ENCODE data around the gene RAB12.

RAB12 gene

DNA sequence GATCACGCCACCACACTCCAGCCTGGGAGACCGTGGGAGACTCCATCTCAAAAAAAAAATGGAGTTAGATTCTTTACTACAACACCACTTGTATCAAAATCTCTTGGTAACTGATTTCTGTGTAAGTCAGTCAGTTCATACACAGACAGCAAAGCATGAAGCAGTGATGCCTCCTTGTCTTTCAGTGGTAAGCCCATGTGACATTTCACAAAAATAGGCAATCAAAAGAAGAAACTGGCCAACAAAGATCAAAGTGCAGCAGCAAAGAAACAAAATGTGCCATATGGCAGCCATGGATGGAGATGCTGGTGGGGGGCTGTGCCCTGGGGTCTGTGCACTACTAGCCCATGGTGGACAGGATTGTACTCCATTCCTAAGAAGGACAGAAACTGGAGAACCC is 6.7 kb upstream of the RAB12 start:
- Histone ChIP-seq H3K4me3 (IDR thresholded peaks at IDR 0.05; ENCODE audit: insufficient read depth, low read depth, low read length) (no peak overlapping the region), H3K4me2 (no peak overlapping the region), H3K9ac (no peak overlapping the region), H4K20me1 (ENCODE audit: insufficient read depth) (no peaks in the 10 kb centered on the region), H3K36me3 (ENCODE audit: insufficient read depth) (no peaks in the 10 kb centered on the region), H3K27me3 (ENCODE audit: insufficient read depth, low read depth) (no peaks in the 10 kb centered on the region), H3K27ac (no peak overlapping the region), H3K79me2 (ENCODE audit: insufficient read depth, low read depth) (no peaks in the 10 kb centered on the region), H2AFZ (ENCODE audit: low read depth) (no peak overlapping the region), H3K4me1 (ENCODE audit: low read depth, poor library complexity, severe bottlenecking) (peaks cover 7% of the 10 kb centered on the region)
- TF ChIP-seq CTCF (conservative IDR thresholded peaks at IDR 0.05; ENCODE audit: low read depth, low read length): no peak

DNA sequence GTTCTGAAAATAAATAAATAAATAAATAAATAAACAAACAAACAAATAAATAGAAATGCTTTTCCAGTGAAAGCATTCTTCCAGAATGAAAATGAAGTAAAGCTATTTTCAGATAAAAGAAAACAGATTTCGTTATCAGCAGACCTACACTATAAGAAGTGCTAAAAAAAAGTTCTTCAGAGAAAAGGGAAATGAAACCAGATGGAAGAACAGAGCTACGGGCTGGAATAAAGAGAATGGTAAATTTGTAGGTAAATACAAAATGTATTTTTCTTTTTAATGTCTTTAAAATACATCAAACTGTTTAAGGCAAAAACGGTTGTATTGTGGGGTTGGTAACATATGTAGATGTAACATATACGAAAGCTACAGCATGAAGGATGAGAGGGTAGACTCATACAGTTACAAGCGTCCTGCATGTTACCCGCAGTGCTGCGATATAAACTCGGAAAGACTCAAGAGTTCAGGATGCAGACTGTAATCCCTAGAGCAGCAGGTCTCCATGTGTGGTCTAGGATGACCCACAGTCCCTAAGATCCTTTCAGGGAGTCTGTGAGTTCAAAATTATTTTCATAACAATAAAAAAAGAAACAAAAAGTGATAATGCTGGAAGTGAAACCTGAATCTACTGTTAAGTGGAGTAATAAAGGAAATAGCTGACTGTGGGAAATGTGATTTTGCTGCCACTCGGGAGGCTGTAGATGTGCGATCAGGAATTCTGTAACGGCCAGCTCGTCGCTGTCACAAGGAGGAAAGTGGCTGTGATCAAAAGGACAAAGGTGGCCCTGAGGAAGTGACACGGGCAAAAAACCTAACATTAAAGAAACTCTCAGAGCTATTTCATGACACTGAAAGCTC is 5.3 kb upstream of the RAB12 start:
- Histone ChIP-seq H3K79me2 (ENCODE audit: insufficient read depth, low read depth) (no peaks in the 10 kb centered on the region), H3K9ac (no peak overlapping the region), H3K27me3 (ENCODE audit: insufficient read depth, low read depth) (no peaks in the 10 kb centered on the region), H2AFZ (ENCODE audit: low read depth) (peak overlapping the region; percentile 37; the same call in 1 of the 2 replicates), H3K4me2 (peak overlapping the region; percentile 6; the same call in 1 of the 2 replicates), H3K27ac (no peak overlapping the region), H3K36me3 (ENCODE audit: insufficient read depth) (no peaks in the 10 kb centered on the region), H3K4me1 (ENCODE audit: low read depth, poor library complexity, severe bottlenecking) (peaks cover 7% of the 10 kb centered on the region), H3K4me3 (IDR thresholded peaks at IDR 0.05; ENCODE audit: insufficient read depth, low read depth, low read length) (no peak overlapping the region), H4K20me1 (ENCODE audit: insufficient read depth) (no peaks in the 10 kb centered on the region)
- no peak for TF ChIP-seq CTCF (conservative IDR thresholded peaks at IDR 0.05; ENCODE audit: low read depth, low read length)

DNA sequence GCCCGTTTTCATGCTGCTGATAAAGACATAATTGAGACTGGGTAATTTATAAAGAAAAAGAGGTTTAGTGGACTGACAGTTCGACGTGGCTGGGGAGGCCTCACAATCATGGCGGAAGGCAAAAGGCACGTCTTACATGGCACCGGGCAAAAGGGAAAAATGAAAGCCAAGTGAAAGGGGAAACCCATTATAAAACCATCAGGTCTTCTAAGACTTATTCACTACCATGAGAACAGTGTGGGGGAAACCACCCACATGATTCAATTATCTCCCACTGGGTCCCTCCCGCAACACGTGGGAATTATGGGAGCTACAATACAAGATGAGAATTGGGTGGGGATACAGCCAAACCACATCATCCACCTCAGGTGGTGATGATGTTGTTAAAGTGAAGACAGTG is 3.3 kb upstream of the RAB12 start:
- Histone ChIP-seq H3K4me2 (no peak overlapping the region), H3K4me1 (ENCODE audit: low read depth, poor library complexity, severe bottlenecking) (peaks cover 11% of the 10 kb centered on the region)
- TF ChIP-seq CTCF (conservative IDR thresholded peaks at IDR 0.05; ENCODE audit: low read depth, low read length): no peak

GRCh38 chr18:8607776-8608742 is 1.2 kb upstream of the RAB12 start:
- no peaks in the 10 kb centered on the region for H3K36me3 ChIP-seq (ENCODE audit: insufficient read depth)
- H3K4me2 ChIP-seq: peak overlapping the region; percentile 90
- peaks cover 29% of the 10 kb centered on the region for H3K4me1 ChIP-seq (ENCODE audit: low read depth, poor library complexity, severe bottlenecking)
- H3K79me2 ChIP-seq (ENCODE audit: insufficient read depth, low read depth): peaks cover 33% of the 10 kb centered on the region
- no peak overlapping the region; the same call in 1 of the 2 replicates for H3K27ac ChIP-seq
- H3K27me3 ChIP-seq (ENCODE audit: insufficient read depth, low read depth): no peaks in the 10 kb centered on the region
- peaks cover 19% of the 10 kb centered on the region; the same call in 1 of the 2 replicates for H4K20me1 ChIP-seq (ENCODE audit: insufficient read depth)
- no peak overlapping the region for H3K4me3 ChIP-seq (IDR thresholded peaks at IDR 0.05; ENCODE audit: insufficient read depth, low read depth, low read length)
- peak overlapping the region; percentile 95 for H2AFZ ChIP-seq (ENCODE audit: low read depth)
- TF ChIP-seq CTCF (conservative IDR thresholded peaks at IDR 0.05; ENCODE audit: low read depth, low read length): no peak
- peak overlapping the region; percentile 41; the same call in 1 of the 2 replicates for H3K9ac ChIP-seq

More for the DNA sequence above, 3.3 kb upstream of the RAB12 start:
- no peaks in the 10 kb centered on the region for H3K36me3 ChIP-seq (ENCODE audit: insufficient read depth)
- no peak overlapping the region for H3K27ac ChIP-seq
- no peak overlapping the region for H3K9ac ChIP-seq
- H3K4me3 ChIP-seq (IDR thresholded peaks at IDR 0.05; ENCODE audit: insufficient read depth, low read depth, low read length): no peak overlapping the region
- H3K27me3 ChIP-seq (ENCODE audit: insufficient read depth, low read depth): no peaks in the 10 kb centered on the region
- H3K79me2 ChIP-seq (ENCODE audit: insufficient read depth, low read depth): peaks cover 12% of the 10 kb centered on the region
- H4K20me1 ChIP-seq (ENCODE audit: insufficient read depth): peaks cover 5% of the 10 kb centered on the region; the same call in 1 of the 2 replicates
- H2AFZ ChIP-seq (ENCODE audit: low read depth): no peak overlapping the region
